HepG2 (cell line): ENCODE results near the gene PDGFD. TPM values are rescaled to one million over a fixed set of nuclear protein-coding genes. Genes with fewer than 3 reads are reported as not detected.

Experiments
- ATAC-seq: fragments of 200-7000 bp; cut with Tn5 transposase; 3 replicates; pipeline ENCODE4 v1.9.1; 2020; ENCODE audit warnings: mild to moderate bottlenecking, moderate library complexity
- BruUV-seq: library from RNA; stranded (reverse); fragments of 400-500 nt; replicated peaks from 2 replicates; lab custom pipeline; 2021; lab: Mats Ljungman, UMichigan
- CTCF ChIA-PET: fragments of 300-600 bp; formaldehyde crosslinking; extraction: SDS; loops from one replicate; lab custom pipeline; 2021; ENCODE audit warnings: low total read pairs, inconsistent platforms, low intra/inter-chr PET ratio; lab: Yijun Ruan, JAX
- POLR2A ChIA-PET: fragments of 350-600 bp; sonication (Branson Sonifier 250); formaldehyde crosslinking; loops from one replicate; lab custom pipeline; 2020; ENCODE audit warnings: antibody characterized with exemption, inconsistent platforms; lab: Yijun Ruan, JAX
- DNase-seq: peaks from one replicate; pipeline ENCODE4 v3.0.0-alpha.2; 2015; ENCODE audit warnings: low spot score
- FAIRE-seq: peaks from 3 replicates; lab custom pipeline; 2011; peaks lifted over from hg19 to GRCh38; lab: Jason Lieb, UNC
- H2AFZ ChIP-seq: one replicate; pipeline ENCODE4 v1.6.1; 2011; ENCODE audit warnings: low read length, inconsistent platforms
- H3K27ac ChIP-seq: fragments of 300-600 bp; 3 replicates; pipeline ENCODE4 v1.8.0; 2011; ENCODE audit warnings: mixed run types, mild to moderate bottlenecking, mixed read lengths, low read length, inconsistent platforms; ENCODE audit not compliant: insufficient read depth; ENCODE audit errors: extremely low read length
- H3K27me3 ChIP-seq, 2 experiments: fragments of 200-600 bp in 1 of 2; 2 replicates in 1 of 2; 3 replicates in 1 of 2; pipeline versions ENCODE4 v1.6.0 to v1.8.0; 2011; ENCODE audit warnings: low read length in 2 of 2, mild to moderate bottlenecking in 2 of 2, moderate library complexity in 2 of 2, inconsistent platforms in 1 of 2; ENCODE audit not compliant: insufficient read depth in 2 of 2, control insufficient read depth in 1 of 2
- H3K36me3 ChIP-seq, 2 experiments: fragments of 200-600 bp in 1 of 2; replicated peaks in 1 of 2; 2 replicates in 1 of 2; 3 replicates in 1 of 2; pipeline versions ENCODE4 v1.5.1 to v1.8.0; 2011; ENCODE audit warnings: low read length in 2 of 2, inconsistent platforms in 1 of 2; ENCODE audit not compliant: insufficient read depth in 2 of 2, control insufficient read depth in 1 of 2
- H3K4me1 ChIP-seq: 2 replicates; pipeline ENCODE4 v1.5.1; 2012; ENCODE audit warnings: low read length, inconsistent platforms; ENCODE audit not compliant: insufficient read depth
- H3K4me2 ChIP-seq: 2 replicates; pipeline ENCODE4 v1.6.0; 2011; ENCODE audit warnings: low read depth, low read length, inconsistent platforms
- H3K4me3 ChIP-seq, 3 experiments: fragments of 200-600 bp in 1 of 3; sonication (generic), shearing (Covaris generic) in 1 of 3; replicated peaks in 1 of 3; 2 replicates each; pipeline ENCODE4 v1.5.1; 2011 to 2016; ENCODE audit warnings: low read length in 3 of 3, inconsistent platforms in 2 of 3, low read depth in 2 of 3, mild to moderate bottlenecking in 2 of 3, control low read depth in 1 of 3, mixed read lengths in 1 of 3; ENCODE audit not compliant: insufficient read depth in 1 of 3
- H3K79me2 ChIP-seq: one replicate; pipeline ENCODE4 v1.6.1; 2011; ENCODE audit warnings: low read length, inconsistent platforms; ENCODE audit not compliant: insufficient read depth
- H3K9ac ChIP-seq: 2 replicates; pipeline ENCODE4 v1.6.0; 2011; ENCODE audit warnings: mild to moderate bottlenecking, low read depth, low read length, inconsistent platforms; ENCODE audit not compliant: insufficient read depth
- H3K9me3 ChIP-seq: 2 replicates; pipeline ENCODE4 v1.5.1; 2012; ENCODE audit warnings: mild to moderate bottlenecking, low read length
- H4K20me1 ChIP-seq: 2 replicates; pipeline ENCODE4 v1.6.0; 2011; ENCODE audit warnings: inconsistent platforms, mild to moderate bottlenecking, low read length, moderate library complexity; ENCODE audit not compliant: insufficient read depth
- ERF ChIP-seq: IDR thresholded peaks from 2 replicates; pipeline ENCODE4 v1.6.1; 2018; ENCODE audit warnings: missing biosample characterization, missing genetic modification reagents
- NFE2 ChIP-seq: sonication (generic); formaldehyde crosslinking; IDR thresholded peaks from 2 replicates; pipeline ENCODE4 v1.4.0; 2020; ENCODE audit warnings: missing genetic modification reagents
- ZMYM2 ChIP-seq: sonication (generic); formaldehyde crosslinking; IDR thresholded peaks from 2 replicates; pipeline ENCODE4 v1.8.0; 2022; ENCODE audit warnings: mild to moderate bottlenecking, missing genetic modification reagents
- ZNF441 ChIP-seq: sonication (generic); formaldehyde crosslinking; IDR thresholded peaks from 2 replicates; pipeline ENCODE4 v1.7.0; 2021; ENCODE audit warnings: missing genetic modification reagents, borderline replicate concordance
- ZNF543 ChIP-seq: sonication (generic); formaldehyde crosslinking; IDR thresholded peaks from 2 replicates; pipeline ENCODE4 v1.4.0; 2020; ENCODE audit warnings: mild to moderate bottlenecking, missing genetic modification reagents
- WGBS: methylation state at CpG from one replicate; pipeline ENCODE4 v1.1.6; 2017; ENCODE audit warnings: low lambda C conversion rate; 5-methylcytosine and 5-hydroxymethylcytosine counted together
- in situ Hi-C: cut with HindIII; loops from 2 replicates; pipeline ENCODE4 v1.10.0; 2017; ENCODE audit warnings: low pct_unique_long_range_greater_than_20kb; ENCODE audit not compliant: extremely low pct_ligation_motif_present
- intact Hi-C: fragments of 100-400 bp; cut with micrococcal nuclease; formaldehyde crosslinking; loops from one replicate; pipeline ENCODE4 v1.10.0; 2022; ENCODE audit not compliant: unreplicated experiment
- polyA plus RNA-seq, 8 experiments: library from polyadenylated mRNA; depleted of rRNA in 3 of 8; stranded (reverse) in 7 of 8; unstranded in 1 of 8; fragments of >200 nt; fragmentation: Illumina TruSeq in 4 of 8; extraction: Trizol in 4 of 8; gene quantifications; 2 replicates each; pipeline versions ENCODE4 v1.2.1 to v1.2.3, GENCODE V29; 2011 to 2016; ENCODE audit warnings: low read depth in 4 of 8, missing spikeins in 1 of 8, mixed read lengths in 1 of 8; ENCODE audit not compliant: insufficient read depth in 1 of 8
- total RNA-seq, 5 experiments: library from RNA; depleted of rRNA; stranded (reverse); fragments of >200 nt; fragmentation: Illumina TruSeq; extraction: Trizol; gene quantifications; 2 replicates each; pipeline ENCODE4 v1.2.3, GENCODE V29; 2016; ENCODE audit warnings: low read depth in 1 of 5
- TF ChIP-seq, protein P1 (sequence below): sonication (generic); formaldehyde crosslinking; IDR thresholded peaks from 2 replicates; pipeline ENCODE4 v1.4.0; 2020; ENCODE audit warnings: missing genetic modification reagents
- TF ChIP-seq, protein P2 (sequence below): sonication (generic); formaldehyde crosslinking; IDR thresholded peaks from 2 replicates; pipeline ENCODE4 v1.4.0; 2020; ENCODE audit warnings: missing genetic modification reagents, borderline replicate concordance
- TF ChIP-seq, protein P3 (sequence below): sonication (generic); formaldehyde crosslinking; IDR thresholded peaks from 2 replicates; pipeline ENCODE4 v1.4.0; 2020; ENCODE audit warnings: missing genetic modification reagents; ENCODE audit errors: not compliant biosample characterization

Gene PDGFD
- total and polyA plus RNA-seq, 2 of the 13 experiments (the other 11 are each of a cell fraction or from before 2014, with no cell fraction given) = 0.09 to 0.29 TPM

DNA sequence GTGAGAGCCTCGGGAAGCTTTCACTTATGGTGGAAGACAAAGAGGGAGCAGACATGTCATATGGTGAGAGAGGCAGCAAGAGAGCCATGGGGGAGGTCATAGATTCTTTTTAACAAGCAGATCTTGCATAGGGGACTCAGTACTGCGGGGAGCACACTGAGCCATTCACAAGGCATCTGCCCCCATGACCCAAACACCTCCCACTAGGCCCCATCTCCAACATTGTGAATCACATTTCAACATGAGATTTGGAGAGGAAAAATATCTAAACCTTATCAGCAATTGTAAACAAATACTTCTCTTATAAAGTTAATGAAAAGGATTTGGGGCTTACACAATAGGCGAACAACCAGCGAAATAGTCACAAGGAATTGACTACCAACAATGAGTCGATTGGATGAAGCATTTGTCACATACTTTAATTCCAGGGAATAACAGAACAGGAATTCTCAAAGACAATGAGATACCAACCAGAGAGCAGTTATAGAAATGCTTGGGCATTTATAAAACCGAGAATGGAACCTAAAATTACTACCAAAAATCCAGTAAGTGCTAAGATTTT is 120.2 kb downstream of the PDGFD start:
- DNase-seq (no peak), ATAC-seq (no peak), FAIRE-seq (no peak)
- no peaks in the 10 kb centered on the region for H3K79me2 ChIP-seq
- no peak overlapping the region for H3K4me3 ChIP-seq
- H3K4me1 ChIP-seq = no peaks in the 10 kb centered on the region
- no TSS peak for BruUV-seq
- 16% methylated on average over 6 of the region's 6 CpGs for WGBS
- no peak overlapping the region for H2AFZ ChIP-seq
- CTCF ChIA-PET = no interaction called here
- no peak overlapping the region for H3K4me2 ChIP-seq
- H3K36me3 ChIP-seq = no peaks in the 10 kb centered on the region
- POLR2A ChIA-PET = no interaction called here
- intact Hi-C loops (no loop called here), in situ Hi-C loops (no loop called here)
- no peak overlapping the region for H3K9ac ChIP-seq
- H3K27ac ChIP-seq = no peak overlapping the region
- no peak for TF ChIP-seq ZNF441 (CRISPR knock-in tag)
- TF ChIP-seq, protein P1, sequence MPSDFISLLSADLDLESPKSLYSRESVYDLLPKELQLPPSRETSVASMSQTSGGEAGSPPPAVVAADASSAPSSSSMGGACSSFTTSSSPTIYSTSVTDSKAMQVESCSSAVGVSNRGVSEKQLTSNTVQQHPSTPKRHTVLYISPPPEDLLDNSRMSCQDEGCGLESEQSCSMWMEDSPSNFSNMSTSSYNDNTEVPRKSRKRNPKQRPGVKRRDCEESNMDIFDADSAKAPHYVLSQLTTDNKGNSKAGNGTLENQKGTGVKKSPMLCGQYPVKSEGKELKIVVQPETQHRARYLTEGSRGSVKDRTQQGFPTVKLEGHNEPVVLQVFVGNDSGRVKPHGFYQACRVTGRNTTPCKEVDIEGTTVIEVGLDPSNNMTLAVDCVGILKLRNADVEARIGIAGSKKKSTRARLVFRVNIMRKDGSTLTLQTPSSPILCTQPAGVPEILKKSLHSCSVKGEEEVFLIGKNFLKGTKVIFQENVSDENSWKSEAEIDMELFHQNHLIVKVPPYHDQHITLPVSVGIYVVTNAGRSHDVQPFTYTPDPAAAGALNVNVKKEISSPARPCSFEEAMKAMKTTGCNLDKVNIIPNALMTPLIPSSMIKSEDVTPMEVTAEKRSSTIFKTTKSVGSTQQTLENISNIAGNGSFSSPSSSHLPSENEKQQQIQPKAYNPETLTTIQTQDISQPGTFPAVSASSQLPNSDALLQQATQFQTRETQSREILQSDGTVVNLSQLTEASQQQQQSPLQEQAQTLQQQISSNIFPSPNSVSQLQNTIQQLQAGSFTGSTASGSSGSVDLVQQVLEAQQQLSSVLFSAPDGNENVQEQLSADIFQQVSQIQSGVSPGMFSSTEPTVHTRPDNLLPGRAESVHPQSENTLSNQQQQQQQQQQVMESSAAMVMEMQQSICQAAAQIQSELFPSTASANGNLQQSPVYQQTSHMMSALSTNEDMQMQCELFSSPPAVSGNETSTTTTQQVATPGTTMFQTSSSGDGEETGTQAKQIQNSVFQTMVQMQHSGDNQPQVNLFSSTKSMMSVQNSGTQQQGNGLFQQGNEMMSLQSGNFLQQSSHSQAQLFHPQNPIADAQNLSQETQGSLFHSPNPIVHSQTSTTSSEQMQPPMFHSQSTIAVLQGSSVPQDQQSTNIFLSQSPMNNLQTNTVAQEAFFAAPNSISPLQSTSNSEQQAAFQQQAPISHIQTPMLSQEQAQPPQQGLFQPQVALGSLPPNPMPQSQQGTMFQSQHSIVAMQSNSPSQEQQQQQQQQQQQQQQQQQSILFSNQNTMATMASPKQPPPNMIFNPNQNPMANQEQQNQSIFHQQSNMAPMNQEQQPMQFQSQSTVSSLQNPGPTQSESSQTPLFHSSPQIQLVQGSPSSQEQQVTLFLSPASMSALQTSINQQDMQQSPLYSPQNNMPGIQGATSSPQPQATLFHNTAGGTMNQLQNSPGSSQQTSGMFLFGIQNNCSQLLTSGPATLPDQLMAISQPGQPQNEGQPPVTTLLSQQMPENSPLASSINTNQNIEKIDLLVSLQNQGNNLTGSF = no peak
- TF ChIP-seq, protein P2, sequence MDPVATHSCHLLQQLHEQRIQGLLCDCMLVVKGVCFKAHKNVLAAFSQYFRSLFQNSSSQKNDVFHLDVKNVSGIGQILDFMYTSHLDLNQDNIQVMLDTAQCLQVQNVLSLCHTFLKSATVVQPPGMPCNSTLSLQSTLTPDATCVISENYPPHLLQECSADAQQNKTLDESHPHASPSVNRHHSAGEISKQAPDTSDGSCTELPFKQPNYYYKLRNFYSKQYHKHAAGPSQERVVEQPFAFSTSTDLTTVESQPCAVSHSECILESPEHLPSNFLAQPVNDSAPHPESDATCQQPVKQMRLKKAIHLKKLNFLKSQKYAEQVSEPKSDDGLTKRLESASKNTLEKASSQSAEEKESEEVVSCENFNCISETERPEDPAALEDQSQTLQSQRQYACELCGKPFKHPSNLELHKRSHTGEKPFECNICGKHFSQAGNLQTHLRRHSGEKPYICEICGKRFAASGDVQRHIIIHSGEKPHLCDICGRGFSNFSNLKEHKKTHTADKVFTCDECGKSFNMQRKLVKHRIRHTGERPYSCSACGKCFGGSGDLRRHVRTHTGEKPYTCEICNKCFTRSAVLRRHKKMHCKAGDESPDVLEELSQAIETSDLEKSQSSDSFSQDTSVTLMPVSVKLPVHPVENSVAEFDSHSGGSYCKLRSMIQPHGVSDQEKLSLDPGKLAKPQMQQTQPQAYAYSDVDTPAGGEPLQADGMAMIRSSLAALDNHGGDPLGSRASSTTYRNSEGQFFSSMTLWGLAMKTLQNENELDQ = no peak
- TF ChIP-seq ERF (CRISPR knock-in tag) = no peak
- TF ChIP-seq, protein P3, sequence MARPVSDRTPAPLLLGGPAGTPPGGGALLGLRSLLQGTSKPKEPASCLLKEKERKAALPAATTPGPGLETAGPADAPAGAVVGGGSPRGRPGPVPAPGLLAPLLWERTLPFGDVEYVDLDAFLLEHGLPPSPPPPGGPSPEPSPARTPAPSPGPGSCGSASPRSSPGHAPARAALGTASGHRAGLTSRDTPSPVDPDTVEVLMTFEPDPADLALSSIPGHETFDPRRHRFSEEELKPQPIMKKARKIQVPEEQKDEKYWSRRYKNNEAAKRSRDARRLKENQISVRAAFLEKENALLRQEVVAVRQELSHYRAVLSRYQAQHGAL (CRISPR knock-in tag) = no peak
- TF ChIP-seq ZNF543 (CRISPR knock-in tag) = no peak
- TF ChIP-seq ZMYM2 (CRISPR knock-in tag) = no peak
- no peak for TF ChIP-seq NFE2
- no peaks in the 10 kb centered on the region for H3K9me3 ChIP-seq
- H3K27me3 ChIP-seq = no peaks in the 10 kb centered on the region
- no peaks in the 10 kb centered on the region for H4K20me1 ChIP-seq
